Stimulated activated naive CD4-positive, alpha-beta T cell (primary cell): ENCODE results near the gene CBR1.
"Not testable (repeated sequence)": the region's sequence is repeated elsewhere in the genome, so short reads cannot be mapped to it uniquely, and the experiment has no call there.

Source experiments
- DNase-seq, 6 experiments: peaks; one replicate each; lab custom pipeline; 2025; lab: John Stamatoyannopoulos, UW

The CBR1 gene

GRCh38 chr21:36048357-36048756 lies 21.5 kb upstream of the CBR1 start:
- DNase-seq: no peak

- DNase-seq: no peak
Measured at GRCh38 chr21:36052860-36053714, 16.7 kb upstream of the CBR1 start.

GRCh38 chr21:36053715-36054062 lies 16.1 kb upstream of the CBR1 start:
- no peak for DNase-seq

GRCh38 chr21:36055551-36055950 lies 14.3 kb upstream of the CBR1 start:
- DNase-seq: no peak

- DNase-seq: peak in 1 of 6 experiments; percentile 41
Measured at GRCh38 chr21:36059823-36060158, 10.0 kb upstream of the CBR1 start.

GRCh38 chr21:36060159-36060921 lies 9.5 kb upstream of the CBR1 start, which contains the start of gene SETD4:
SETD4 (minus strand) TSS chr21:36060526; CDS start chr21:36058888, 1,638 bp downstream.
- DNase-seq: peak; percentile 88 to 97 (median 94)

GRCh38 chr21:36061445-36061844 lies 8.4 kb upstream of the CBR1 start:
- no peak for DNase-seq

GRCh38 chr21:36063375-36064084 lies 6.3 kb upstream of the CBR1 start:
- no peak for DNase-seq

GRCh38 chr21:36064085-36064460 lies 5.8 kb upstream of the CBR1 start:
- no peak for DNase-seq

GRCh38 chr21:36065497-36066036 lies 4.3 kb upstream of the CBR1 start:
- no peak for DNase-seq

GRCh38 chr21:36068748-36069398 lies 951 bp upstream of the CBR1 start:
- DNase-seq: no peak

GRCh38 chr21:36070999-36071398 lies 1.2 kb downstream of the CBR1 start:
- DNase-seq: no peak

- no peak for DNase-seq
Measured at GRCh38 chr21:36072453-36073162, 2.8 kb downstream of the CBR1 start.

- no peak for DNase-seq
Measured at GRCh38 chr21:36073181-36073580, 3.4 kb downstream of the CBR1 start.

GRCh38 chr21:36073911-36074310 lies 4.1 kb downstream of the CBR1 start:
- DNase-seq: not testable (repeated sequence)

GRCh38 chr21:36075171-36075570 lies 5.3 kb downstream of the CBR1 start:
- no peak for DNase-seq

GRCh38 chr21:36075953-36076352 lies 6.1 kb downstream of the CBR1 start:
- DNase-seq: no peak

GRCh38 chr21:36076878-36077655 lies 7.2 kb downstream of the CBR1 start:
- DNase-seq: no peak

- DNase-seq: no peak
Measured at GRCh38 chr21:36077758-36078157, 7.9 kb downstream of the CBR1 start.

- peak in 3 of 6 experiments; percentile 18 to 65 (median 19) for DNase-seq
Measured at GRCh38 chr21:36079010-36079649, 9.3 kb downstream of the CBR1 start.
